ENCODE data around the gene KIF26A.

- TF ChIP-seq CTCF (IDR thresholded peaks at IDR 0.05) (no peak), POLR2AphosphoS5 (IDR thresholded peaks at IDR 0.05) (no peak), POLR2A (IDR thresholded peaks at IDR 0.05) (no peak)
Observed at GRCh38 chr14:104179126-104179525, 40.7 kb downstream of the KIF26A start.

All from breast epithelium (tissue), 3 donors.